ENCODE results near the gene IFTAP. TPM values are rescaled to one million over a fixed set of nuclear protein-coding genes. Genes with fewer than 3 reads are reported as not detected.

Gene IFTAP
- total RNA-seq, 4 donors from 2014 or later, result 0.80 to 22.3 (median 15.5) TPM

DNA sequence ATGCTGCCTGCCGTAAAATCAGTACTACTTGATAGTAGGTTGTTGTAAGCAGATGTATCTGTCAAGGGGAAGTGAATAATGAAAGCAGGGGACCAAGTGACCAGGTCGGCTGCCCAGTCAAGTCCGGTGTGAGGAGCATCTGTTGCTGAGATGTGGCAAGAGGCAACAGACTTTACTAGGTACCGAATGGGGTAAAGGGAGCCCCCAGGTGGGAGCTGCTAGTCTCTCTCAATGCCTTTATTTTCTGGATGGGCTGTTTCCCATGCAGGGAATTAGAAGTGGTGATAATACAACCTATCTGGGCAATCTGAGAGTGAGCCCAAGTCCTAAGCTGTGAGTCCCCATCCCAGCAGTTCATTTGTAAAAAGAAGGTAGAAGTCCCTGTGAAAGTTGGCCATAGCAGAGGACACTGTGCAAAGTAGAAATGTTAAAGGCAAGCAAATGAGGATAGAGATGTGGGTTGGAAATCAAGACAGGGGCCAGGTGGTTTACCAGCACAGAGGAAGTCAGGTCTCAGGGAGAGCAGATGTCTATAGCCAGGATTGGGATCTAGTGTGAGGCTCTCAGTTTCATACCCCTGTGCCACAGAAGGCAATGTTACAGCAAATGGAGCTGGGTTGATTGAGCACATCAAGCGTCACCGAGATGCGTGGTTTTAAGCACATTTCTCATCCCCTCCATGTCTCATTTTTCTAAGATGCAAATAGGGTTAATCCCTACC lies 94.4 kb downstream of the IFTAP start:
- intact Hi-C loops (cut with DNase I), result no loop called here
- TF ChIP-seq POLR2A (IDR thresholded peaks at IDR 0.05) (no peak), CTCF (IDR thresholded peaks at IDR 0.05) (no peak)
- no peaks in the 10 kb centered on the region for H3K36me3 ChIP-seq
- peaks cover 0 to 3% (median 0%) of the 10 kb centered on the region in 4 donors for H3K27me3 ChIP-seq
- no peaks in the 10 kb centered on the region for H3K9me3 ChIP-seq
- 80 to 81% methylated on average over 7 of the region's 7 CpGs for WGBS, 2 donors
- H3K4me3 ChIP-seq, result no peak overlapping the region
- no peak overlapping the region for H3K27ac ChIP-seq
- no peaks in the 10 kb centered on the region for H3K4me1 ChIP-seq
- DNase-seq, result no peak

GRCh38 chr11:36689442-36689841 lies 95.1 kb downstream of the IFTAP start:
- no peak overlapping the region for H3K4me3 ChIP-seq
- no peaks in the 10 kb centered on the region for H3K4me1 ChIP-seq
- no peak for DNase-seq
- 78 to 82% methylated on average over 4 of the region's 4 CpGs for WGBS, 2 donors
- H3K27ac ChIP-seq, result no peak overlapping the region
- intact Hi-C loops (cut with DNase I), result no loop called here
- H3K9me3 ChIP-seq, result no peaks in the 10 kb centered on the region
- TF ChIP-seq CTCF (IDR thresholded peaks at IDR 0.05), result no peak
- no peak for TF ChIP-seq POLR2A (IDR thresholded peaks at IDR 0.05)
- H3K27me3 ChIP-seq, result peaks cover 0 to 3% (median 0%) of the 10 kb centered on the region in 4 donors
- H3K36me3 ChIP-seq, result no peaks in the 10 kb centered on the region

DNA sequence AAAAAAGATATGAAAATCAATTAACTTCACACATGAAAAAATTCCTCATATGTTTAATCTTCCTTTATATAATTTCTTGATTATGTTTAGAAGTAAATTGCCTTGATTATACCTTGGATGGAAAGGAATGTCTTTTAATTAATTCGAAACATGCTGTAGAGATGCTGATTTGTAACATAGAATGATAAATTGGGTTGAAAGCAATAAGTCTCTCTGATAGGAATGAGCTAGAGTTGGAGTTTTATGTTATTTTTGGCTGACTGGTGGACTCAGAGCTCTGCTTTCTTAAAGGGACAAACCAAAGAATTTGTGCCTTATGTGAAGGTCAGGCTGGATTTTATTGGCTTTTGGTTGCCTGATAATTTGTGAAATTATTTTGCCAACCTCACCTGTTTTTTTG lies 98.4 kb downstream of the IFTAP start:
- Histone ChIP-seq H3K27ac (no peak overlapping the region), H3K36me3 (no peaks in the 10 kb centered on the region), H3K9me3 (no peaks in the 10 kb centered on the region), H3K4me1 (no peaks in the 10 kb centered on the region), H3K27me3 (no peaks in the 10 kb centered on the region), H3K4me3 (no peak overlapping the region)
- 46 to 50% methylated on average over 1 of the region's 1 CpG for WGBS, 2 donors
- intact Hi-C loops (cut with DNase I), result no loop called here
- TF ChIP-seq POLR2A (IDR thresholded peaks at IDR 0.05) (no peak), CTCF (IDR thresholded peaks at IDR 0.05) (no peak)
- no peak for DNase-seq

- no peak for DNase-seq
- H3K9me3 ChIP-seq, result no peaks in the 10 kb centered on the region
- no peak overlapping the region for H3K27ac ChIP-seq
- no peak for TF ChIP-seq CTCF (IDR thresholded peaks at IDR 0.05)
- no peak overlapping the region for H3K4me3 ChIP-seq
- no peaks in the 10 kb centered on the region for H3K36me3 ChIP-seq
- no peaks in the 10 kb centered on the region for H3K4me1 ChIP-seq
- 42 to 63% methylated on average over 1 of the region's 1 CpG for WGBS, 2 donors
- intact Hi-C loops (cut with DNase I), result no loop called here
- no peaks in the 10 kb centered on the region for H3K27me3 ChIP-seq
Observed at GRCh38 chr11:36693139-36693843, 99.0 kb downstream of the IFTAP start.

GRCh38 chr11:36695111-36695510 lies 100.8 kb downstream of the IFTAP start:
- Histone ChIP-seq H3K9me3 (no peaks in the 10 kb centered on the region), H3K27ac (no peak overlapping the region), H3K27me3 (no peaks in the 10 kb centered on the region), H3K36me3 (no peaks in the 10 kb centered on the region), H3K4me1 (no peaks in the 10 kb centered on the region), H3K4me3 (no peak overlapping the region)
- intact Hi-C loops (cut with DNase I), result no loop called here
- DNase-seq, result no peak
- no peak for TF ChIP-seq CTCF (IDR thresholded peaks at IDR 0.05)

All from esophagus squamous epithelium (tissue), 5 donors.